Retinal pigment epithelial cell (primary cell): ENCODE measurements around the gene SMR3B.

Experiments
- DNase-seq: peaks from one replicate; pipeline ENCODE4 v3.0.0-alpha.2; 2010; ENCODE audit warnings: low read depth
- H3K4me3 ChIP-seq: 2 replicates; pipeline ENCODE4 v1.5.1; 2011; ENCODE audit warnings: mild to moderate bottlenecking, low read length, control low read depth, moderate library complexity
- TF ChIP-seq, protein P1 (sequence below): conservative IDR thresholded peaks from 2 replicates; pipeline ENCODE4 v1.5.1; 2011; ENCODE audit warnings: low read depth, low read length, control low read depth, inconsistent platforms

The SMR3B gene

DNA sequence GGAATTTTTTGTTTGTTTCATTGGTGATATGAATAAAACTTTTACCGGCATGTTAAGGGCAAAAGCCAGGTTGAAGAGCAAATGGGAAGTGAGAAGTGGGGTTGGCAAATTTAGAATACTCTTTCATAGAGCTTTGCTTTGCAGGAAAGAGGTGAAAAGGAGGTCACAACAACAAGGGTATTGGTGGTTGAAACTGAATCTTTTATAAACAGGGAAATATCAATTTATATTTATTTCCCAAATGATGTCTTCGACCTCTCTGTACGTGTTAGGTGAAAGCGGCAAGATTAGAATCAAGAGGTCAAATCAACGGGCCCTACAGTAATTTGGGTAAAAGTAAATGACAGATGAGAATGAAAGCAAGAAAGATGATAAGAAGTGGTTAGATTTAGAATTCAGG is 18.9 kb upstream of the SMR3B start:
- TF ChIP-seq, protein P1, sequence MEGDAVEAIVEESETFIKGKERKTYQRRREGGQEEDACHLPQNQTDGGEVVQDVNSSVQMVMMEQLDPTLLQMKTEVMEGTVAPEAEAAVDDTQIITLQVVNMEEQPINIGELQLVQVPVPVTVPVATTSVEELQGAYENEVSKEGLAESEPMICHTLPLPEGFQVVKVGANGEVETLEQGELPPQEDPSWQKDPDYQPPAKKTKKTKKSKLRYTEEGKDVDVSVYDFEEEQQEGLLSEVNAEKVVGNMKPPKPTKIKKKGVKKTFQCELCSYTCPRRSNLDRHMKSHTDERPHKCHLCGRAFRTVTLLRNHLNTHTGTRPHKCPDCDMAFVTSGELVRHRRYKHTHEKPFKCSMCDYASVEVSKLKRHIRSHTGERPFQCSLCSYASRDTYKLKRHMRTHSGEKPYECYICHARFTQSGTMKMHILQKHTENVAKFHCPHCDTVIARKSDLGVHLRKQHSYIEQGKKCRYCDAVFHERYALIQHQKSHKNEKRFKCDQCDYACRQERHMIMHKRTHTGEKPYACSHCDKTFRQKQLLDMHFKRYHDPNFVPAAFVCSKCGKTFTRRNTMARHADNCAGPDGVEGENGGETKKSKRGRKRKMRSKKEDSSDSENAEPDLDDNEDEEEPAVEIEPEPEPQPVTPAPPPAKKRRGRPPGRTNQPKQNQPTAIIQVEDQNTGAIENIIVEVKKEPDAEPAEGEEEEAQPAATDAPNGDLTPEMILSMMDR = no peak
- no peak for DNase-seq
- no peak overlapping the region for H3K4me3 ChIP-seq

DNA sequence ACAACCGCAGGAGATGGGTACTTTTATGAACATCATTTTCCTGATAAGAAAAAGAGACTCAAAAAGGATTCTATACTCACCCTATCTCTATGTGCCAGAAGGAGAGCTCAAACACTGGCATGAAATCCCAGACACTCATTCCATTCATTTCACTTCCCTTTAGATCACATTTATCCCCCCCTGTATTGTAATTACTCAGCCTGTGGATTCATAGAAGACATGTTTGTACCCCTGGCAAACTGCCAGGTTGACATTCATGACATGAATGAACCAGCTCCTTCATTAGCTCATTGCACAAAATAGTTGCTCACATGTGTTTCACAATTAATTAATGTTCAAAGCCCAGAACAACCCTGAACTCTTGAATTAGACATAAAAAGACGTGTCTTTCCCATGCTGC is 17.5 kb upstream of the SMR3B start:
- TF ChIP-seq, protein P1 = no peak
- no peak for DNase-seq
- H3K4me3 ChIP-seq = no peak overlapping the region

DNA sequence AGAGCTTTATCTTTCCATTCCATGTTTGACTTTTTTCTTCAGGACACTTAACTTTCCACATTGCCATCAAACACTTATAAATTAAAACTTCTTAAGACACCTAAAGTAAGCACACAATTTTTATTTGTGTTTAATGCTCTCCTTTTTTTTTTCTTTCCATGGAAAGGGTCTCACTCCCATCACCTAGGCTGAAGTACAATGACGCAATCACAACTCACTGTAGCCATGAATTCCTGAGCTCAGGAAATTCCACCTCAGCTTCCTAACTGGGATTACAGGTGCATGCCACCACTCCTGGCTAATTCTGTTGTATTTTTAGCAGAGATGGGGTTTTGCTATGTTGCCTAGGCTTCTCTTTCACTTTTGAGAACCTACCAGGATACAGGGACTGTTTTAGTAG is 15.1 kb upstream of the SMR3B start:
- no peak for DNase-seq
- H3K4me3 ChIP-seq = no peak overlapping the region
- TF ChIP-seq, protein P1 = no peak

DNA sequence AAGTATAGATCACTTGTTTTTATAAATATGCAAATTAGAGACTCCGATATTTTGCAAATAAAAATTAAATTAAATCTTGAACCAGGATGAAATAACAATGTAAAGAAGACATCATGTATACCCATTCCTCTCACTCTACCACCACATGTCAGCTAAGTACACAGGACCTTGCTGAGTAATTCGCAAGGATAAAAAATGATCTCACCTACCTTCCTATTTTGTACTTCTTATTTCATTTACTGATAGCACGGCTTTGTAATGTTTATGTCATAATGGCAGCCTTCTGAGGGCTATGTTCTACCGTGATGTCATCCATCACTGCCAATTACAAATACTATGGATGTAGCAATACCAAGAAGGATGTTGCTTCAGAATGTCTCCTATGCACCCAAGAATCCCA is 10.9 kb upstream of the SMR3B start:
- DNase-seq = no peak
- TF ChIP-seq, protein P1 = no peak
- no peak overlapping the region for H3K4me3 ChIP-seq

DNA sequence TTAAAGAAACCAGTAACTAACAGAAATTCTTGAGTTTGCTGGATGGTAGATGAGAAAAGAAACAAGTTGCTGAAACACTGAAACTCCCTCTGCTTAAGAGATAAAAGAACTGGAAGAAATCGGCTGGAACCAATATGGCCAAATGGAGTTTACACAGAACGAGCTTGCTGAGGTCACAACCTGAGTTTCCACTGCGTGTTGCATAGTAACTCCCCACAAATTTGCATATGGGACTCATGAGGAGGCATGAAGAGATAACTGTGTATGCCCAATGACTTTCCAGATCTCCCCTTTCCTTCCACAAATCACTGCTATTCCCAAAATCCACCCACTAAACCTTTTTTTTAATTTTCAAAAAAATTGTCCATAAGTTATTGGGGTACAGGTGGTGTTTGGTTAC is 10.2 kb upstream of the SMR3B start:
- no peak for DNase-seq
- no peak overlapping the region for H3K4me3 ChIP-seq
- TF ChIP-seq, protein P1 = no peak

DNA sequence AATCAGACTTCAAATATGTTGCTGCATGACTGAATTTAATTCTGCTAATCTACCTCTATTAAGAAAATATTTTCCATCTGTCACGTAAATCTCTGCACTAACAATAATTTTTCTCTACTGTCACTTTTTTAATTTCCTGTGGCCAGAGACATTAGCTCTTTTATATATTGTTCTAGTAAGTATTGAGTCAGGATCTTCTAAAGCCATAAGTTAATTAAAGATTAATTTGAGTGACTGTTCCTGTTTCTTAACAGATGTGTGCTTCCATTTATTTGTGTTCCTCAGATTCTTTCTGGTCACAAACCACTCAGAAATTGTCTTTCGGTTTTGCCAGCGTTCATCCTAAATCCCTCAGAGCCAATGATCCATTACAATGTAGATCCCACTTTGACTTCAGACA is 2.4 kb upstream of the SMR3B start:
- no peak overlapping the region for H3K4me3 ChIP-seq
- no peak for DNase-seq
- TF ChIP-seq, protein P1 = no peak

DNA sequence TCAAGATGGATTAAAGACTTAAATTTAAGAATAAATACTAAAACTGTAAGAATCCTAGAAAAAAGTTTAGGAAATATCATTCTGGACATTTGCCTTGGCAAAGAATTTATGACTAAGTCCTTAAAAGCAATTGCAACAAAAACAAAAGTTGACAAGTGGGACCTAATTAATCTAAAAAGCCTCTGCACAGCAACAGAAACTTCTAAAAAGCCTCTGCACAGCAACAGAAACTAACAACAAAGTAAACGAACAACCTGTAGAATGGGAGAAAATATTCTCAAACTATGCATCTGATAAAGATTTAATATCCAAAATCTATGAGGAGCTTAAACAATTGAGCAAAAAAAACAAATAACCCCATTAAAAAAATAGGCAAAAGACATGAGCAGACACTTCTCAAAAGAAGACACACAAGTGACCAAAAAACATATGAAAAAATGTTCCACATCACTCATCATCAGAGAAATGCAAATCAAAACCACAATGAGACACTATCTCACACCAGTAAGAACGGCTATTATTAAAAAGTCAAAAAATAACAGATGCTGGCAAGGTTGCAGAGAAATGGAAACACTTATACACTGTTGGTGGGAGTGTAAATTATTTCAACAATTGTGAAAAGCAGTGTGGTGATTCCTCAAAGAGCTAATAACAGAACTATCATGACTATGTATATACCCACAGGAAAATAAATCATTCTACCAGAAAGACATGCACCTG is 9.3 kb downstream of the SMR3B start:
- TF ChIP-seq, protein P1 = no peak
- DNase-seq = no peak
- no peak overlapping the region for H3K4me3 ChIP-seq
